ENCODE results near the gene ZWILCH. TPM values are rescaled to one million over a fixed set of nuclear protein-coding genes. Genes with fewer than 3 reads are reported as not detected.

ZWILCH gene
- total RNA-seq, 1 donor: 36.5 TPM

DNA sequence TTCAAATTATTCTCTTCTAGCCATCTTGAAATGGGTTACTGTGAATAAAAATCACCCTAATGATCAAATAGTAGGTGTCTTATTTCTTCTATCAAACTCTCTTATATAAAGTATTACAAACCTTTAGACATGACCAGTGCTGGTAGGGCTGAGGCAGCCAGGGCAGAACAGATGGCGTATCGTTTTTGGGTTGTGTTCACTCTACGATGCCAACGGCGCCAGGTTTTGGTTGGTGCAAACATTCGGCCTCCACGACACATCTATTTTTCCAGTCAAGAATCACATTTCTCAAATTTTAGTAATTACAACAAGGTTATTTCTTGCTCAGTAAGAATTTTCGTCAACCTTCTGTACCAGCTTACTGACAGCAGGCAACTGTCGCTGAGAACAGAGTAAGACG lies 2.6 kb upstream of the ZWILCH start:
- no peak for DNase-seq (ENCODE audit: low read depth)
- TF ChIP-seq, protein P1, sequence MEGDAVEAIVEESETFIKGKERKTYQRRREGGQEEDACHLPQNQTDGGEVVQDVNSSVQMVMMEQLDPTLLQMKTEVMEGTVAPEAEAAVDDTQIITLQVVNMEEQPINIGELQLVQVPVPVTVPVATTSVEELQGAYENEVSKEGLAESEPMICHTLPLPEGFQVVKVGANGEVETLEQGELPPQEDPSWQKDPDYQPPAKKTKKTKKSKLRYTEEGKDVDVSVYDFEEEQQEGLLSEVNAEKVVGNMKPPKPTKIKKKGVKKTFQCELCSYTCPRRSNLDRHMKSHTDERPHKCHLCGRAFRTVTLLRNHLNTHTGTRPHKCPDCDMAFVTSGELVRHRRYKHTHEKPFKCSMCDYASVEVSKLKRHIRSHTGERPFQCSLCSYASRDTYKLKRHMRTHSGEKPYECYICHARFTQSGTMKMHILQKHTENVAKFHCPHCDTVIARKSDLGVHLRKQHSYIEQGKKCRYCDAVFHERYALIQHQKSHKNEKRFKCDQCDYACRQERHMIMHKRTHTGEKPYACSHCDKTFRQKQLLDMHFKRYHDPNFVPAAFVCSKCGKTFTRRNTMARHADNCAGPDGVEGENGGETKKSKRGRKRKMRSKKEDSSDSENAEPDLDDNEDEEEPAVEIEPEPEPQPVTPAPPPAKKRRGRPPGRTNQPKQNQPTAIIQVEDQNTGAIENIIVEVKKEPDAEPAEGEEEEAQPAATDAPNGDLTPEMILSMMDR (IDR thresholded peaks at IDR 0.05; ENCODE audit: insufficient read depth, low read length): no peak
- H3K4me3 ChIP-seq (ENCODE audit: low read depth, low read length): peak overlapping the region; percentile 99

DNA sequence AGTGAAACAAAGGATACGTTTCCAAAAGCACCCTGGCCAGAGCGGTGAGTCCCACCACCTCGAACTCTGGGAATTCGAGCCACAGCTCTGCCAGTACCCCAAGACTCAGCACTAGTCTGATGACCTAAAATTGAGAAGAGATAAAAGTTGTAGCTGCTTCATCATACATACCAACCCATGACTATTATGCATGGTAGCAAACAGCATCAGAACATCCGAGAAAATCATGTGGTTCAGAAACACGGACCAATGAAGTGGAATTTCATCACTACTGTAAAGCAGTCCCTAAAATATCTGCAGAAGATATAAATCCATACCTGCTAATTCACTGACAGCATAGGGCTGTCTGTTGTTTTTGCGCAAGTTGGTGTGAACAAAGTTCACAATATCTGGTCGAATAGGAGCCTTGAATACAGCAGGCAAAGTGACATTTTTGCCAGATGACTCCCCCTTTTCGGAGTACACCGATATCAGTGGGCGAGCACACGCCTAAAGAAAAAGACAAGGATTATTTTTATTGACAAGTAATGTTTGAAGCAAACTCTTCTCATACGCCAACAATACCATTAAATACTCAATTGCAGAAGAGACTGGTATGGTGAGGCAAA lies 2.0 kb upstream of the ZWILCH start:
- DNase-seq (ENCODE audit: low read depth): peak; percentile 40
- H3K4me3 ChIP-seq (ENCODE audit: low read depth, low read length): peak overlapping the region; percentile 99

DNA sequence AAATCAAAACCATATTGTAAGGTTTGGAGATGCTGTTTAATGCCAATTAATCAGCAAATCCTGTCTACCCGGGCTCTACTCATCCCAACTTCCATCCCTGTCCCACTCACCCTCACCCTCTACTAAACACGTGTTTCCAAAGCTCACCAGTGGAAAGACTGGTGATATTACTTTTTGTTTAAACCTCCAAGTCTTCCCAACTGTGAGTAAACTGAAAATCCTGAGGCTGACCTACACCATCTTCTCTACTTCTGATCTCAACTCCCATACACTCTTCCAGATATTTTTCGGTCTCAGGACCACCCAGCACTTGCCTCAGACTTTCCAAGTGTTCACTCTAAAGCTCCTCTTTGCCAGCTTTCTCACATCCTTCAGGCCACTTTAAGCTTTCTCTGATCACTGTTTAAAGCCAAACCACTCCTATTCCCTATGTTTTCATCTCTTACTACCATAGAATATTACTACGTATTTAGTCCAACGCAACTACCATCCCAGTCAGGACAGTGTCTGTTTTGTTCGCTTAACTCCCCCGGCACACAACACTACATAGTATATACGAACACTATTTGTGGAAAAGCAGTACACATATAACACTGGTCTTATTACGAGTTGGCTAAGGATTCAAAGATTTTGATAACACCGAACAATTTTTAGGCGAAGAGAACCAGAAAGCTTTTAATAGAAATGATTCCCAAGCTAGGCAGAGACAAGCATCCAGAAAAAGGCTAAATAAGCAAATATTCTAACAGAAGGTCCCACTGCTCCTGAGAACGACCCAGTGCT lies 1.2 kb upstream of the ZWILCH start:
- H3K4me3 ChIP-seq (ENCODE audit: low read depth, low read length): peak overlapping the region; percentile 99
- no peak for DNase-seq (ENCODE audit: low read depth)
- TF ChIP-seq, protein P1 (IDR thresholded peaks at IDR 0.05; ENCODE audit: insufficient read depth, low read length): no peak

DNA sequence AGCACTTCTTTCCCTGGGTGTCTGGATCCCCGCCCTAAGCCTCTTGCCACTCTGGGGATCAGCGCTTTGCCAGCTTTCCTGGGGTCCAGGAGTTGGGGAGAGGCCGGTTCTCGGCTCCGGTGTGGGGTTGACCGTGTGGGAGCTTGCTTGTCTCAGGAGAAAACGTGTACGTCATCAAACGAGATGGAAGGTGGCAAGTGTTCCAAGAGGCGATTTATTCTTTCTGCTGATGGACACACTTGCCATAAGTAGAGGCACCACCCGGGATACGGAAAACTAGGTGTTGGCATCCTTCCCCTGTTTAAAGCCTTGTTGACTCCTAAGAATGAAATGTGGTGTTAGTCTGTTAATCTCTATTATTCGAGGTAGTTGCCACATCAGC lies 295 bp downstream of the ZWILCH start:
- TF ChIP-seq, protein P1 (IDR thresholded peaks at IDR 0.05; ENCODE audit: insufficient read depth, low read length): no peak
- DNase-seq (ENCODE audit: low read depth): peak; percentile 57
- H3K4me3 ChIP-seq (ENCODE audit: low read depth, low read length): peak overlapping the region; percentile 99

DNA sequence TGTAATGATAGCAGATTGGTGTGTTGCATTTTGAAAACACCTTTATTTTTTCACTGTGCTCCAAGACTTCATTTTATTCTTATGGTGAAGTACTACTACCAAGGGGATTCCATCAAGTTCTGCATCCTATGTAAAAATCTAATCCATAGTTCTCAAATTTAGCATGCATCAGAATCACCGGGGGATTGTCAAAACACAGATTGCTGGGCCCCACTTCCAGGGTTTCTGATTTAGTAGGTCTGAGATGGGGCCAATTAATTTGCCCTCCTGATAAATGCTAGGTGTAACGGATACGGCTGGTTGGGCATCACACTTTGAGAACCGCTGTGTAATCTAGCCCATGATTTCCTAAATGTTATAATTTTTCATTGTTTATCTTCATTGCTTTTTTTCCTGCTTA lies 692 bp downstream of the ZWILCH start:
- TF ChIP-seq, protein P1 (IDR thresholded peaks at IDR 0.05; ENCODE audit: insufficient read depth, low read length): no peak
- H3K4me3 ChIP-seq (ENCODE audit: low read depth, low read length): peak overlapping the region; percentile 99
- no peak for DNase-seq (ENCODE audit: low read depth)

DNA sequence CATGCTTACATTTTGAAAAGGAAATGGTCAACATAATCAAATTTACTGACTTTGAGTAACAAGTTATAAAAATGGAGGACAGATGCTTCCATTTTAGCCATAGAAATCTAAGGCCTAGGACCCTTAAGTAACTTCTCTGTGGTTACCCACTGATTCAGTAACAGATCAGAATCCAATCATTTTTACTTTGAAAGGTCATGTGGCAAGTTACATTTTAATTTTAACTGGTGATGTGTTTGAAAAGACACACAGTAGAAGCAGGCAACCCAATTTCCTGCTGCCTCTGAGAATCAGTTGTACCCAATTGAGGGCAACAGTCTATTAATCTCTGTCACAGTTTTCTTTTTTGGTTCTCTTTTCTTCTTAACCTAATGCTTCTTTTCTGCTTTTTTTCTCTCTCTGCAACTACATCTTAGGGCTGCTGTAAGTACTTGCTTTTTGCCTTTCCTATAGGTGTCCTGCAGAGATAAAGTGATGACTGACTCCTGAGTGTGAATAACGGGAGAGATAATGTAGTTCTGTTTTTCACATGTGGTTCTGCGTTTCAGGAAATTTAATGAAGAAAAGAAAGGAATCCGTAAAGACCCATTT lies 3.3 kb downstream of the ZWILCH start:
- TF ChIP-seq, protein P1 (IDR thresholded peaks at IDR 0.05; ENCODE audit: insufficient read depth, low read length): no peak
- DNase-seq (ENCODE audit: low read depth): no peak
- H3K4me3 ChIP-seq (ENCODE audit: low read depth, low read length): no peak overlapping the region

DNA sequence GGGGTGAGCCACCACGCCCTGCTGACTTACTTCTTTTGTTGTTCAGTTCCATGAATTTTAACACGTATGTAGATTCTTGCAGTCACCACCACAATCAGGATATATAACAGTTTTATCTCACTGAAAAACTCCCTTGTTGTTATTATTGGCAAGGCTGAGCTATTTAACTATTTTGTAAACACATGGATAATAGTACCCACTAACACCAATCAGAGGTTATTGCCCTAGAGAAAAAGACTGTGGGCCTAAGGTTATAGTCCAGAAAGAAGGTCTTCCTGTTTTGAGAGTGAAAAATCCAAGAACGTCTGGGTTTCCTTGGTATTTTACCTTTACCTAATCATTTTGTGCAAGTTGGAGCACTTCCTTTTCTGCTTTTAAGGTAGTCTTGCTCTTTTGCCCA lies 9.5 kb downstream of the ZWILCH start:
- no peak overlapping the region for H3K4me3 ChIP-seq (ENCODE audit: low read depth, low read length)
- TF ChIP-seq, protein P1 (IDR thresholded peaks at IDR 0.05; ENCODE audit: insufficient read depth, low read length): no peak
- no peak for DNase-seq (ENCODE audit: low read depth)

Measured in fibroblast of the aortic adventitia (primary cell).